NCI-H1105 (cell line): ENCODE results near the gene GPX5.

Experiments used
- DNase-seq: peaks from one replicate; lab custom pipeline; 2025; lab: John Stamatoyannopoulos, UW

Gene GPX5

GRCh38 chr6:28558629-28559028, 32.9 kb downstream of the GPX5 start:
- no peak for DNase-seq

- DNase-seq = no peak
Observed at GRCh38 chr6:28563430-28564095, 37.9 kb downstream of the GPX5 start.

GRCh38 chr6:28565823-28566526, 40.3 kb downstream of the GPX5 start:
- no peak for DNase-seq

GRCh38 chr6:28566527-28567252, 41.0 kb downstream of the GPX5 start:
- no peak for DNase-seq

- no peak for DNase-seq
Observed at GRCh38 chr6:28567506-28567905, 41.8 kb downstream of the GPX5 start.

GRCh38 chr6:28568515-28569108, 42.9 kb downstream of the GPX5 start:
- no peak for DNase-seq

- DNase-seq = no peak
Observed at GRCh38 chr6:28569748-28570147, 44.1 kb downstream of the GPX5 start.

GRCh38 chr6:28580475-28580874, 54.8 kb downstream of the GPX5 start:
- no peak for DNase-seq

- no peak for DNase-seq
Observed at GRCh38 chr6:28583463-28583862, 57.8 kb downstream of the GPX5 start.
